ENCODE measurements around the gene CLDN5.
"Not testable (repeated sequence)": the region's sequence is repeated elsewhere in the genome, so short reads cannot be mapped to it uniquely, and the experiment has no call there.

The CLDN5 gene

DNA sequence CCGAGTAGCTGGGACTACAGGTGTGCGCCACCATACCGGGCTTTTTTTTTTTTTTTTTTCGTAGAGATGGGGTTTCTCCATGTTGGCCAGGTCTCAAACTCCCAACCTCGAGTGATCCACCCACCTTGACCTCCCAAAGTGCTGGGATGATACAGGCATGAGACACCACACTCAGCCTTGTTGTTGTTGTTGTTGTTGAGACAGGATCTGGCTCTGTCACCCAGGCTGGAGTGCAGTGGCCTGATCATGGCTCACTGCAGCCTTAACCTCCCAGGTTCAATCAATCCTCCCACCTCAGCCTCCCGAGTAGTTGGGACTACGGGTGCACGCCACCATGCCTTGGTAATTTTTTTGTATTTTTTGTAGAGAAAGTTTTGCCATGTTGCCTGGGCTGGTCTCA lies 23.4 kb upstream of the CLDN5 start:
- DNase-seq, result no peak

DNA sequence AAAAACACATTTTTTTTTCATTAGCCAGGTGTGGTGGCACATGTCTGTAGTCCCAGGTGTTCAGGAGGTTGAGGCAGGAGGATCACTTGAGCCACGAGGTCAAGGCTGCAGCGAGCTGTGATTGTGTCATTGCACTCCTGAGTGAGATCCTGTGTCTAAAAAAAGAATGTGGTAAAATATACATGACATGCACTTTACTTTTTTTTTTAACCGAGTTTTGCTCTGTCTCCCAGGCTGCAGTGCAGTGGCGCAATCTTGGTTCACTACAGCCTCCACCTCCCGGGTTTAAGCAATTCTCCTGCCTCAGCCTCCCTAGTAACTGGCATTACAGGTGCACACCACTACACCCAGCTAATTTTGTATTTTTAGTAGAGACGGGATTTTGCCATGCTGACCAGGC lies 22.5 kb upstream of the CLDN5 start:
- no peak for DNase-seq

GRCh38 chr22:19545935-19546207 lies 21.7 kb upstream of the CLDN5 start:
- no peak for DNase-seq

GRCh38 chr22:19543970-19544708 lies 19.9 kb upstream of the CLDN5 start:
- no peak for DNase-seq

GRCh38 chr22:19540394-19540793 lies 16.2 kb upstream of the CLDN5 start:
- no peak for DNase-seq

GRCh38 chr22:19537941-19538488 lies 13.8 kb upstream of the CLDN5 start:
- DNase-seq, result no peak

- DNase-seq, result no peak
These were observed 12.4 kb upstream of the CLDN5 start for GRCh38 chr22:19536564-19536963.

- no peak for DNase-seq
These were observed 10.8 kb upstream of the CLDN5 start for GRCh38 chr22:19535001-19535400.

DNA sequence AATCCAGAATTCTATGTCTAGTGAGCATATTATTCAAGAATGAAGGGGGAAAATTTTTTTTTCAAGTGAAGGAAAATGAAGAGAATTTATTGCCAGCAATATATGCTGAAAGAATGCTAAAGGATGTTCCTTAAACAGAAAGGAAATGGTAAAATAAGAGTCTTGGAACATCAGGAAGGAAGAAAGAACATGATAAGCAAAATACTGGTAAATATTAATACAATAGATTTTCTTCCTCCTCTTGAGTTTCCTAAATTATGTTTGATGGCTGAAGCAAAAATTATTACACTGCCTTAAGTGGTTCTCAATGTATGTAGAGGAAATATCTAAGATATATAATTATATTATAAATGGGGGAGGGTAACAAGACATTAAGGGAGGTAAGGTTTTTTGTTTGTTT lies 9.6 kb upstream of the CLDN5 start:
- DNase-seq, result no peak

DNA sequence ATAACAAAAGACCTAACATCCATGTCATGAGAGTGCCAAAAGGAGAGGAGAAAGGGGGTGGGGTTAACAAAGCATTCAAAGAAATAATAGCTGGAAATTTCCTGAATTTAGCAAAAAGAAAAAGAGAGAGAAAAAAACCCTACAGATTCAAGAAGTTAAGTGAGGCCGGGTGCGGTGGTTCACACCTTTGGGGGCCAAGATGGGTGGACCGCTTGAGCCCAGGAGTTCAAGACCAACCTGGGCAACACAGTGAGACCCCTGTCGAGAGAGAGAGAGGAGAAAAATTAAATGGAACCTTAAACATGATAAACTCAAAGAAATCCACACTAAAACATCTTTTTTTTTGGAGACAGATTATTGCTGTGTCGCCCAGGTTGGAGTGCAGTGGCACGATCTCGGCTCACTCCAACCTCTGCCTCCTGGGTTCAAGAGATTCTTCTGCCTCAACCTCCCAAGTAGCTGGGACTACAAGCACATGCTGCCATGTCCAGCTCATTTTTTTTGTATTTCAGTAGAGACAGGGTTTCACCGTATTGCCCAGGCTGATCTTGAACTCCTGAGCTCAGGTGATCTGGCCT lies 8.9 kb upstream of the CLDN5 start:
- DNase-seq, result no peak

DNA sequence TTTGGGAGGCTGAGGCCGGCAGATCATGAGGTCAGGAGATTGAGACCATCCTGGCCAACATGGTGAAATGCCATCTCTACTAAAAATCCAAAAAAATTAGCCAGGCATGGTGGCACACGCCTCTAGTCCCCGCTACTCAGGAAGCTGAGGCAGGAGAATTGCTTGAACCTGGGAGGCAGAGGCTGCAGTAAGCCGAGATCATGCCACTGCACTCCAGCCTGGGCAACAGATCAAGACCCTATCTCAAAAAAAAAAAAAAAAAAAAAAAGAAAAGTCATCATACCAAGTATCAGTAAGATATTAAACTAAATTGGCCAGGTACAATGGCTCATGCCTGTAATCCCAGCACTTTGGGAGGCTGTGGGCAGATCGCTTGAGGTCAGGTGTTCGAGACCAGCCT lies 7.1 kb upstream of the CLDN5 start:
- DNase-seq, result not testable (repeated sequence)

DNA sequence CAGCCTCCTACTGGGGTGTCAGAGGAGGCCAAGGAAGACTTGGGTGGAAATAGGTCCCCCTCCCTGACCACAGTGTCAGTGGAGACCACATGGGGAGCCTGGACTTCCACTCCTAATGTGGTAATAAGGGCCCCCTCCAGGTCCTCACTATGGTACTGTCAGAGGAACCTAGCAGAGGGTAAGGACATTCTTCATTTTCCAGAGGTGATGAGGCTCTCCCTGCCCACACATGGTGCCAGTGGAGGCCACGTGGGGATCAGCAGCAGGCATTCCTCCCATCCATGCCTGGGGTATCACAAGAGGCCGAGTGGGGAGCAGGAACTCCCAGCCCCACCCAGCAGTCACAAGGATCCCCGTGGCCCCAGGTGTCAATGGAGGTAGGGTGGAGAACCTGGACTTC lies 6.5 kb upstream of the CLDN5 start:
- no peak for DNase-seq

GRCh38 chr22:19529811-19530210 lies 5.6 kb upstream of the CLDN5 start:
- no peak for DNase-seq

- DNase-seq, result no peak
These were observed 3.7 kb upstream of the CLDN5 start for GRCh38 chr22:19527861-19528417.

DNA sequence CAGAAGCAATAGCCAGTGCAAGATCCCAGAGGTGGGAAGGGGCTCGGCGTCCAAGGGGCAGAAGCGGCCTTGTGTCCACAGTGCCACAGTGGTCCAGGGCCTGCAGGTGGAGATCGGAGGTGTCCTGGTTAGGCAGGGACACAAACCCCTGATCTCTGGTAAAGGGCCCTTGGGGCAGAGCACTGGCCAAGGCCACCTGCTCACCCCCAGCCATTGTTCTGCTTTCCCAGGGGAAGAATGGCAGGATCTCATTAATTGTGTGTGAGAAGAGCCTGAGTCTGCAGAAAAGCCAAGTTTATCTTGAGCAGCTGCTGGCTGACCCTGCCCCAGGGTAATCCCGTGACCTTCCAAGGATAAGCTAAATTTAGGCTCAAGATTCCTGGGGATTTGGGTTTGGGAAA lies 3.1 kb upstream of the CLDN5 start:
- DNase-seq, result no peak

- DNase-seq, result no peak
These were observed 2.5 kb upstream of the CLDN5 start for GRCh38 chr22:19526702-19527111.

GRCh38 chr22:19526076-19526701 lies 2.0 kb upstream of the CLDN5 start:
- no peak for DNase-seq

GRCh38 chr22:19525666-19526065 lies 1.5 kb upstream of the CLDN5 start:
- no peak for DNase-seq

DNA sequence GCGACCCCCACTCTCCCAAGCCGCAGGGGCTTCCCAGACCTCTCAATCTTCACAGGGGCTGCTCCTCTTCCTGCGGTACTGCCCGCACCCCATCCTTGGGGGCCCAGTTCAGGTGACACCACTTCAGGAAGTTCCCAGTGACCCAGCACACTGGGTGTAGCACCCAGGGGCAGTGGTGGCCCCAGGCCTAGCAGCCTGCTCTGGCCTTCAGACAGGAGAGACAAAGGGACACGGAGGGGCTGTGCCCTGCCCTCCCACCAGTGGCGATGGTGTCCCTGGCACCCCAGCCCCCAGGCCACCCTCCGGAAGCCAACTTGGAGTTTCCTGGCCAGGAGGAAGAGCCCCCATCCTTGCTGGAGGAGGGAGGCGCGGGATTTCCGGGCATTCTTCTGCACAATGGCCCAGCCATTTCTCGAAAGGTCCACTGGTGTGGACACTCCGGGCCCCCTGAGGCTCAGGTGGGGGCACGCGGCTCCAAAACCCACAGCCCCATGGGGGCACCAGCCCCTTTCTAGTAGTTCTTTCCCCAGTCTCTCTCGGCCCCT lies 978 bp upstream of the CLDN5 start:
- no peak for DNase-seq

GRCh38 chr22:19523240-19524169 lies 705 bp downstream of the CLDN5 start:
- peak; percentile 63 for DNase-seq

DNA sequence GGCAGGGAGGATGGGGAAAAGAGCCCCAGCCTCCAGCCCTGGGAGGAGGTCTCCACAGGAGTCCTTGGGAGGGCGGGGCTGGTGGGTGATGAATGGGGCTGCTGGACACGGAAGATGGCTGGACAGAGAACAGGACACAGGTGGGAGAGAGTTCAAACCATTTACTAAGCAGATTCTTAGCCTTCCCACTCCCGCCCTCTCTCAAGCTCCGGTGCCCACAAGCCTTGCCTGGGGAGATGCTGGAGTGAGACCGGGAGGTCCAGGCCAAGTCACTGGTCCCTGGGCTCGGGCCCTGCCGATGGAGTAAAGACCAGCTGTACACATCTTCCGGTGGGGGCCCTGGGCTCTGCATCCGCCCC lies 1.4 kb downstream of the CLDN5 start:
- peak; percentile 32 for DNase-seq

DNA sequence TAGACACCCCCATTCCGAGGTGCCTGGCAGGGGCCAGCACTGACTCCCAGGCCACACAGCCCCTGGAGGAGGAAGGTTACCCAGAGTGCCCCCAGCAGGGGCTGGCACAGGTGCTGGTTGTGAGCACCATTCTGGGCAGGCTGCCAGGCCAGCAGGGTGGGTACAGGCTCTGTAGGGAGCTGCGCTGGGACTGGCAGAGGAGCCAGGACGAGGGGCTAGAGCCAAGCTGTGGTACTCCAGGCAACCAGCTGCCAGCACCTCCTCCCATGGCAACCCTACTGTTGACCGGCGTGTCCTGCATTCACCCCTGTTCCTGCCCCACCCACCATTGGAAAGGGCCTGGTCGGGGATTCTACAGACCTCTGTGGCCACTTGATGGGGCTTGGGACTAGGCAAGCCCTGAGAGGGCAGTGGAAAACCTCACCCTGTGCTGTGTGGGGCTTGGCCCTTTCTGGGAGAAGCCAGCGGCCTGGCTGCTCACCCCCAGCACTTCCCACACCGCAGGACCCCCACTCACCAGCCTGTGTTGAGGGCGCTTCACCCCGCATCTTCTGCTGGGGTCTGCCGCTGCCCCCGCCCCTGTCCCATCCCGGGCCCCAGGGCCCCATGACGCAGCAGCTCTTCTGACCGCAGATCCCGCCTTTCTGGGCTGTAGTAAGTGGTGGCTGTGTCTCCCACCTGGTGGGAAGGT lies 1.9 kb downstream of the CLDN5 start:
- peak; percentile 10 for DNase-seq
